ENCODE measurements around the gene TAS2R38.

TAS2R38 gene

DNA sequence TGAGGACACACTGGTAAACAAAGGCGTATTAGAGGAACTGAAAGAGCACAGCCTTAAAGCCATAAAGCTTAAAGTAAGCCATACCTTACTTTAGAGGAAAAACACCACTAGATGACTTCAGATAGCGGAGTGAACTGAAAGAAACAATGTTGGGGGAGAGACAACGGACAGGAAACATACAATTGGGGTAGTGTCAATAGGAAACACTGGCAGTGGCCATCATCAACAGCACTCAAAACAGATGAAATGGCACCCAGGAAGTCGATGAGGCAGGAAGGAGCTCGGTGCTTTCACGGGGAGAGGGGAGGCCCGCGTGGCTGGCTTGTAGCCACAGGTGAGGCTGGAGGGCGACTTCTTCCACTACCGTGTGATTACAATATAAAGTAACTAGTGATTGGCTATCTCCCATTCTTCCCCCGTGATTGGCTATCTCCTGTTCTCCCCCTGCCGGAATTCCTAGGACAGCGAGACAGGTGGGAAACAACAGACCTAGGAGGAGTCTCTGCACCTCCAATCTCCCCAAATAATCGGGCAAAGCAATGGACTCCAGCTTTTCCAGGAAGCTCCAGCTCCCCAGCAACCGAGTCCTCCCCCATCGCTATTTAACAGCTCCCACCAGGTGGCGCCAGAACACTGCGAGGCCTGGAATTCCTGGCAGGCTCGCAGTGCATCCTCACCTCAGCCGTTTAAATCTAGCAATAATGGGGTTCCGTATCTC, 2.4 kb upstream of the TAS2R38 start:
- DNase-seq (ENCODE audit: low read depth), result no peak
- TF ChIP-seq, protein P1, sequence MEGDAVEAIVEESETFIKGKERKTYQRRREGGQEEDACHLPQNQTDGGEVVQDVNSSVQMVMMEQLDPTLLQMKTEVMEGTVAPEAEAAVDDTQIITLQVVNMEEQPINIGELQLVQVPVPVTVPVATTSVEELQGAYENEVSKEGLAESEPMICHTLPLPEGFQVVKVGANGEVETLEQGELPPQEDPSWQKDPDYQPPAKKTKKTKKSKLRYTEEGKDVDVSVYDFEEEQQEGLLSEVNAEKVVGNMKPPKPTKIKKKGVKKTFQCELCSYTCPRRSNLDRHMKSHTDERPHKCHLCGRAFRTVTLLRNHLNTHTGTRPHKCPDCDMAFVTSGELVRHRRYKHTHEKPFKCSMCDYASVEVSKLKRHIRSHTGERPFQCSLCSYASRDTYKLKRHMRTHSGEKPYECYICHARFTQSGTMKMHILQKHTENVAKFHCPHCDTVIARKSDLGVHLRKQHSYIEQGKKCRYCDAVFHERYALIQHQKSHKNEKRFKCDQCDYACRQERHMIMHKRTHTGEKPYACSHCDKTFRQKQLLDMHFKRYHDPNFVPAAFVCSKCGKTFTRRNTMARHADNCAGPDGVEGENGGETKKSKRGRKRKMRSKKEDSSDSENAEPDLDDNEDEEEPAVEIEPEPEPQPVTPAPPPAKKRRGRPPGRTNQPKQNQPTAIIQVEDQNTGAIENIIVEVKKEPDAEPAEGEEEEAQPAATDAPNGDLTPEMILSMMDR (conservative IDR thresholded peaks at IDR 0.05; ENCODE audit: low read depth, low read length), result peak; percentile 92
- H3K4me3 ChIP-seq (ENCODE audit: low read length), result peak overlapping the region; percentile 54

DNA sequence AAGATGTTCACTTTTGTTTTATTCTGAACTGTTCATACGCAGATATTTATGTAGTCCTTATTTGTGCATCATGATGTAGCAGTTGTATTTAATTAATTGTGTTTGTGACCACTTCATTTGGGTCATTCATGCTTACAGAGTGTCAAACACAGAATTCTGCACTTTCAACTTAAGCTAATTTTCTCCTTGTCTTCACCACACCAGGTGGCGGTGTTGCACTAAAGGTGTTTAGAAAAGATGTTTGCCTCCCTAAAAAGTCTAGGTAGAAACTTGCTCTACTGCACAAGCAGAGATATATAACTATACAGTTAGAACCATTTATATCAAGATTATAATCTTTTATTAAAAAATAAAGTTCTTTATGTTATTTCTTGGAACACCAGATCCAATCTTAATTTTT, 1.3 kb upstream of the TAS2R38 start:
- no peak for DNase-seq (ENCODE audit: low read depth)
- no peak overlapping the region for H3K4me3 ChIP-seq (ENCODE audit: low read length)
- TF ChIP-seq, protein P1 (conservative IDR thresholded peaks at IDR 0.05; ENCODE audit: low read depth, low read length), result peak; percentile 51

DNA sequence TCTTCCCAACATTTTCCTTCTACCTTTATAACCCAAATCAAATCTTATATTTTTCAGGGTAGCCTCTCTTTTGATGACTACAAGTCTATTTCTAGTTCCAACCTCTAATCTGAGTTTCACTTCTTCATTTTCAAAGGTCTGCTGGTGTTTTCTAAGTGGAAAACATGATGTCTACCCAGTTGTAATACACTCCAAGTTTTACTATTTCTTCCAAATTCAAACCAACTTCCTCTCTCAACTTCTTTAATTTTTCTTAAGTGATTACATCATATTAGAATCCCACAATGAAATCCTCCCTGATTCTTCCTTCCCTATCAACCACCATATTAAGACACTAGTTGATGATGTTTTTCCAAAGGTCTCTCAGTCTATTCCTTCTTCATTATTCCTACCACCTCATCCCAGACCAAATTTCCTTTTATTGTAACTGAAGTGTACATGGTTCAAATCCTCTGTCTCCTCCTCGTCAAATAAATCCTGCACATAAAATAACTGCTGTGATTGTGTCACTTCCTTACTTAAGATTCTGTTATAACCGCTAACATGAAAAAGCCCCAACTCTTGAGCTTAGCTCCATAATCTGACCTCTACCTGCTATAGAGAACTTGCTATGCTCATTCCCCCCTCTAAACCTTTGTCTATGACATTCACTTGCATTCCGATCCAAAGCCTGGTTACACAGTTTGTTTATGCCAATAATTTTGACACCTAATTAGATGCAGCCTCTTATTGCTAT, 12.7 kb downstream of the TAS2R38 start:
- TF ChIP-seq, protein P1 (conservative IDR thresholded peaks at IDR 0.05; ENCODE audit: low read depth, low read length), result no peak
- no peak overlapping the region for H3K4me3 ChIP-seq (ENCODE audit: low read length)
- DNase-seq (ENCODE audit: low read depth), result no peak

DNA sequence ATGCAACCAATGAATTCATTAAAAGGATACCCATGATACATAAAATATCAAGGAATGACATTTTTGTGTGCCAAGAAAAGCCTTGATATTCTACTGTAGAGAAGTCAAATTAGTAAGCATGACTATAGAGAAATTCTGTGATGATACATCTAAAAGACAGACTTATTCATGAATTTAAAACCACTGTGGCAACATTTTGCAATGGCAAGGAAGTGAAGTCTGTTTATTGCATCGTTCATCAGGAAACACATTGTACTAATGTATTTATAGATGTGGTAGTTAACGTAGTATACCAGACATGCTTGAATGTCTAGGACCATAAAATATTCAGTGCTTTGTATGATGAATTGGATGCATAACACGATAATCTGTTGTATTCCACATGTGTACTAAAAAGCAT, 17.5 kb downstream of the TAS2R38 start:
- TF ChIP-seq, protein P1 (conservative IDR thresholded peaks at IDR 0.05; ENCODE audit: low read depth, low read length), result no peak
- no peak overlapping the region for H3K4me3 ChIP-seq (ENCODE audit: low read length)
- no peak for DNase-seq (ENCODE audit: low read depth)

GRCh38 chr7:141954334-141954733, 19.2 kb downstream of the TAS2R38 start:
- no peak for DNase-seq (ENCODE audit: low read depth)
- TF ChIP-seq, protein P1 (conservative IDR thresholded peaks at IDR 0.05; ENCODE audit: low read depth, low read length), result no peak
- H3K4me3 ChIP-seq (ENCODE audit: low read length), result no peak overlapping the region

- no peak for DNase-seq (ENCODE audit: low read depth)
- TF ChIP-seq, protein P1 (conservative IDR thresholded peaks at IDR 0.05; ENCODE audit: low read depth, low read length), result no peak
- H3K4me3 ChIP-seq (ENCODE audit: low read length), result no peak overlapping the region
Observed at GRCh38 chr7:141952461-141952860, 21.1 kb downstream of the TAS2R38 start.

GRCh38 chr7:141950806-141951205, 22.8 kb downstream of the TAS2R38 start:
- no peak overlapping the region for H3K4me3 ChIP-seq (ENCODE audit: low read length)
- no peak for DNase-seq (ENCODE audit: low read depth)
- TF ChIP-seq, protein P1 (conservative IDR thresholded peaks at IDR 0.05; ENCODE audit: low read depth, low read length), result no peak
